ENCODE results near the gene HOXA10.

The HOXA10 gene

DNA sequence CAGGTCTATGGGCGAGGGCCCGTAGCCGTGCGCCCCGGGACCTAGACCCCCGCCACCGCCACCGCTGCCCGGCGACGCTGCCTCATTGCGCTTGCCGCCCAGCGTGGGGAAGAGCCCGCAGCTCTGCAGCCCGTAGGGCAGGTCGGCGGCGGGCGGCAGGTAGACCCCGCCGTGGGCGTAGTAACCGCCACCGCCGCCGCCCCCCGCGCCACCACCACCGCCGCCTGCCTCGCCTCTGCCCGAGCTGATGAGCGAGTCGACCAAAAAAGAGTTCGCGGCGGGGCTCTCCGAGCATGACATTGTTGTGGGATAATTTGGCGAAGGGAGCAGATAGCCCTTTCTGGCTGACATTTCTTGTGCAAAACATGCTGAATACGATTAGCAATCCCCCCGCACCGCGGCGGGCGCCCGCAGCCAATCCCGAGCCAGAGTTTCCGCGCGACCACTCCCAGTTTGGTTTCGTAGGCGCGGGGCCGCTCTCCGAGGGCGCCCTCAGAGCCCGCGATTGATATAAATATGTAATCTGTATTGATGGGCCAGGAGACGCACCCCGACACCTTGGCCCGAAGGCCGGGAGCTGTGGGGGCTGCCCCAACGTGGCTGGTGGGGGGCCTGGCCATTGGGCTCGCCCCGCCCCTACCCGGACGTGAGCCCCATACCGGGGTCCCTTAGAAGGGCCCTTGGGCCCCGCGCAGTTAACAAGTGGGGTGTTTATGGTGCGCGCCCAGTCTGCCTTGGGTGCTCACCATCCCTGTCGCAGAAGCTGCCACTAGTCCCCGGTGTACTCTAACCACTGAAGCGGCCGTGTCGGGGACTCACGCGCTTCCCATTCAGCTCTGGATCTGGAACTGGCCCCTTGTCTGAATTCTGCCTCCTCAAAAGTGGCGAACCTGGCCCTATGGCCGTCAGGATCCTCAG lies at the start of gene HOXA10:
Gene HOXA10, minus strand, starts transcription at position 365 of the 918 bp plus-strand sequence. Its CDS starts 14 bp downstream, at position 351.
- no peak for DNase-seq (ENCODE audit: low read depth in 3 of 3)

GRCh38 chr7:27221201-27221797 lies 47.2 kb upstream of the HOXA10 start:
- no peak for DNase-seq (ENCODE audit: low read depth in 3 of 3)

GRCh38 chr7:27220440-27220955 lies 46.4 kb upstream of the HOXA10 start:
- DNase-seq (ENCODE audit: low read depth in 3 of 3) = no peak

DNA sequence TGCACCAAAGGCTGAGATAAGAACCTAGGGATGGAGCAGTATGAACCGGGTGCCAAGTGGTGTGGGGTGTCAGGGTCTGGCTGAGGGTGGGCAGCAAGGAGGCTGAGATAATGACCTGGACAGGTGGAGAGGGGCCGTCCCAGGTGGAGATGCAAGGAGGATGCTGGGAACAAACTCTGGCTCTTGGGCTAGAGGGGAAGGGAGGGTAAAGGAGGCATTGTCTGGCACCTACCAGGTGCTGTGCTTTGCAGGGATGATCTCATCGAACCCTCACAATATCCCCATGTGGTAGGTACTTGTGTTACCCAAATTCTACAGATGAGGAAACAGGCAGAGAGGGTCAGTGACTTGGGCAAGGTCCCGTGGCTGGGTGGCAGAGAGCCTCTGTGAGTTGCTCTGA lies 45.7 kb upstream of the HOXA10 start:
- no peak for DNase-seq (ENCODE audit: low read depth in 3 of 3)

- DNase-seq (ENCODE audit: low read depth in 3 of 3) = no peak
These were observed 43.8 kb upstream of the HOXA10 start for GRCh38 chr7:27217951-27218350.

DNA sequence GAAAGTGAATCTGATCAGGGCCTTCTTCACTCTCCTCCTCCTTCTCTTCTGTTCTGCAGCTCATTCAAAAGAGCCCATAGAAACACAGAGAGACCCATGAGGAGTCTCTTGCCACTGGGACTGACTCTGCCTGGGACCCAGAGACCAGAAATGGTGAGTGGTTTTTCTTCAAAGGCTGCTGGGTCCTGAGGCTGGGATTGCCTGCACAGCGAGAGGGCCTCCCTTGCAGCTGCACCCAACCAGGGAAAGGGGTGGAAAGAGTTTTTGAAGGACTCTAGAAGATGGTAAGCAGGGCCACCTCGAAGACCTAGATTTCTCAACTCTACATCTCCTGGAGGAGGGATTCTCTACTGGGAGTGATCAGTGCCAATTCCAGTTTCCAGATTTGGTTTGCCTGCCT lies 41.2 kb upstream of the HOXA10 start:
- no peak for DNase-seq (ENCODE audit: low read depth in 3 of 3)

DNA sequence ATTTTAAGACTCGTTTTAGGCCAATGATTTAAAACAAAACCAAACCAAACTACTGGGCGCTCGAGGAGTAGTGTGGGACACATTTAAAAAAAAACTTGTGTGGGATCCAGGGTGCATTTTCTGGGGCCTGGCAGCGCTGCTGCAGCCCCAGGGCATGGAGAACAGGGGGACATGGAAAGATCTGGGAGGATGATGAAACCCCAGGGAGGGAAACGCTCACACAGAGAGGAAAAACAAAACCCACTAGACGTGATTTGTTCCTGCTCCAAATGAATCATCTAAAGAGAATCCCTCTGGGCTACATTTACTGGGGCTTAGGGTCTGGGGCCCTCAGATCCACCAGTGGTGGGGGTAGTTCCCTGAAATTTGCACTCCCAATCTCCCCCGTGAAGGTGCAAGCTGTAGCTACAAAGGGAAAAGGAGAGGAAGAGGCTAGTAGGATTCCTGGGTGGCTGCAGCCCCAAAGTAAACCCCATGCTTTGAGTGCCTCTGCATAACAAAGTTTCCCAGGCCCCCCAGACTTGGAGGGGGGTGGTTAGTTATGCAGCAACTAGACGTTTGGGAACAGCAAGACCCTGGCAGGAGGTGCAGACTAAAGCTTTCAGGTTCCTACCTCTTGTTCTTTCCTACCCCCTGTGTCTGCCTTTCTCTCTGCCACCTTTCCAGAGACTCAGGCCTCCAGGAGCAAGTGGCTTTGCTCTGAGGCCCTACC lies 40.3 kb upstream of the HOXA10 start:
- DNase-seq (ENCODE audit: low read depth in 3 of 3) = no peak

DNA sequence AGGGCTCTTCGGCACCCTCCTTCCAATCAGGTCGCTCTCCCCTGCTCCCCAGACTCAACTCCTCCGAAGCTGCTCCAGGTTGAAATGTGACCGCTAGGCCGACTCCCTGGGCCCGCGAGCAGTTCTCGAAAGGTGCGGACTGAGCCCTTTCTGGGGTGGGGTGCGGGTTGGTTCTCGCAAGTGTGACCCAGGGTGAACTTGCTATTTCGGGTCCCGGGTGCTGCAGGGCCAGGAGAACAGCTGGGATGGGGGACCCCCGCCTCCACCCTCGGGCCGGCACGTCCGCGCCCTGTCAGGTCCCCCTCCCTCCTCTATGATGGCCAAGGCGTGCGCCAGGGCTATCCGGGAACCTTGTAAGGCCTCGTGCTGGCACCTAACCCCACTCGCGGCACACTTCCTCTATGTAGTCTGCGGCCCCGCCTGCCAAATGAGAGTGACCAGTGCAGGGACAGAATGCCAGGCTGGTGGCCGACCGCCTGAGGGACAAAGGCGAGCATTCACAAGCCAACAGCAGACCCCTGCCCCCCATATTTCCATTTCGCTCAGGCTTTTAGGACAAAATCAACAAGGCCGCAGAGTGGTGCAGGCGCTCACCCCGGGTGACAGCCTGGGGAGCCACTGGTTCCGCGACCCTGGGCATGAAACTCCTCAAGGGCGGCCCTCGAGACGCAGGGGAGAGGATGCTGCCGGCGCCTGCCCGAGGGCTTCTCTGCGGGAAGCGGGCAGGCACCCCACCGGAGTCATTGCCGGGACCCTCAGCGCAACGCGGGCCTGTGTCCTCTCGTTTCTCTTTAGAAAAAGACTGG lies 39.5 kb upstream of the HOXA10 start:
- no peak for DNase-seq (ENCODE audit: low read depth in 3 of 3)

DNA sequence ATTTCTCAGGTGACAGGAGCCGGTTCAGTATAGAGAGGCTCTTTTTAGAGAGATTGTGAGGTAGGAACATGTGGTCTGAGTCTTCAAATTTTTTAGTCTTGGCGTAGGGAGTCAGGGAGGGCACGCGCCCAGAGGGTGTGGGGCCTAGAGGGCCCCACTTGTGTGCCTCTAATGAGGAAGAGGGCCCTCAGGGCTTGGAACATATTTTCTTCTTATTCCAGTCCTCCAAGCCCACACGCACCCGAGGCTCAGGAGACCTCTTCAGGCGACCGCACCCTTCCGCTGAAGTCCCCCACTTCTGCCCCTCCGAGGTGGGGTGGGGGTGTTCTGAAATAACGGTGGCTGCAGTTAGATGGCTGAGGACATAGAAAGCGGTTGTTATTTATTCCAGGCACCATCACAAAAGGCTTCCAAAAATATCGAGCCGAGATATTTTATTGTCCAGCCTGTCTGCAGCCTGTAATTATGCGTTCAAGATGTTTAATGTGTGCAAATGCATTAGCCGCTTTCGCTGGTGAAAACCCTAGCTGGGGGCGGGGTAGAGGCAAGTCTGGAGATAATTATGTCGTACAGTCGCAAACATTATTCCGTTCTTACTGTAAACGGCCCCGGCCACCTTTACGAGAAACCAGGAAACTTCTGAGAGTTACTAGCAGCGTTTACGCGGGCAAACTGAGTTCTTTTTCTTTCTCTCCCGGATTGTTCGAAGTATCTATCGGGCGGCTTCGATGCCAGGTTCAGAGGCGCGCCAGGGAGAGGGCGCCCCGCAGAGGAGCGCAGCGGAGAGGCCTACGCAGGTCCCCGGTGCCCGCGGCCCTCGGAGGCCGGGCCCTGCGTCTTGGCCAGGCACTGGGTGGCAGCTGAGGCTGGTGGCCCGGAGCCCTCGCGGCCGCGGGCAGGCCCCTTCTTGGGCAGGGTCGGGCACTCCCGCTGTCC lies 38.6 kb upstream of the HOXA10 start:
- no peak for DNase-seq (ENCODE audit: low read depth in 3 of 3)

- DNase-seq (ENCODE audit: low read depth in 3 of 3) = no peak
These were observed 37.7 kb upstream of the HOXA10 start for GRCh38 chr7:27211764-27212204.

DNA sequence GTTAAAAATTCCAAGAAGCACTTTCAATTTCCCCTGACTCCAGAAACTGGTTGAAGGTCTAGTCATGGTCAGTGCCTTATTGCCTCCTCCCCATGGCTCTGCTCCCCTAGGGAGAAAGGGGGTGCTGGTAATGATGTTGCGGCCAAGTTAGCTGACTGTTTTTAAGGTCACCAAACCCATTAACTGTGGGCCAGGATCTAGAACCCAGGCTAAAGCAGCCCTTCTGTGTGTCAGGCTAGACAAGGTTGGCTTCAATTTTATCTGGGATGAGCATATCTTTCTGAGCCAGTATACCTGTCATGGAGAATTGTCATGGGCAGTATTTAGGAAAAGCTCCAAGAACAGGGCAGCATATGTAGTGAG lies 36.9 kb upstream of the HOXA10 start:
- no peak for DNase-seq (ENCODE audit: low read depth in 3 of 3)

DNA sequence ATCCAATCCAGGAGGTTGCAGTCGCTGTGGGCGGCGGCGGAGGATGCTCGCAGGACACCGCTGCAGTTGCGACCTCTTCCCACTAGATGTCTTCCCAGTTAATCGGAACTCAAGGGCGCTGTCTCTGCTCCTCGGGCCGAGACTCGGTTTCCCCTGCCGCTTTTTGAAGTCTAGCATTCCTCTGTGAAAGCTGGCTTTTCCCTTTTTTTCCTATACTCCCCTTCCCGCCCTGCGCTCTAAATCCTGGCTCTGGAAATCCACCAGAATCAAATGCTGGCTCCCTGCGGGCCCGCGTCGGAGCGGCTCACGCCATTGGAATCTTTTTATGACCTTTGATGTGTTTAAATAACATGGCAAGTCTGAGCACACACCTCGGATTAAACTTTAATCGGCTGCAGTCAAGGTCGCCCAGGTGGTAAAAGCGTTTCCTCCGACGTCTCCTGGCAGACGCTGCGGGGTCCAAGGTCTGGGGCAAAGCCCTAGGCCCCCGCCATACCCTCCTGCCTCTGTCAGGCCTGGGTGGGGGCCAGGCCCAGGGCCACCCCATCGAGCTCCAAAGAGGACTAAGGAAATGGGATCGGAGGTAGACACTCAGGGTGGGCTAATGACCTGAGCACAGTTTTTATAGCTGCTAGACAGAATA lies 36.4 kb upstream of the HOXA10 start:
- DNase-seq (ENCODE audit: low read depth in 3 of 3) = no peak

- DNase-seq (ENCODE audit: low read depth in 3 of 3) = no peak
These were observed 35.9 kb upstream of the HOXA10 start for GRCh38 chr7:27209933-27210440.

- no peak for DNase-seq (ENCODE audit: low read depth in 3 of 3)
These were observed 34.9 kb upstream of the HOXA10 start for GRCh38 chr7:27208998-27209397.

- DNase-seq (ENCODE audit: low read depth in 3 of 3) = no peak
These were observed 33.3 kb upstream of the HOXA10 start for GRCh38 chr7:27207348-27207985.

GRCh38 chr7:27205325-27206280 lies 31.5 kb upstream of the HOXA10 start:
- no peak for DNase-seq (ENCODE audit: low read depth in 3 of 3)

GRCh38 chr7:27204851-27205322 lies 30.8 kb upstream of the HOXA10 start:
- no peak for DNase-seq (ENCODE audit: low read depth in 3 of 3)

Data from stimulated activated CD4-positive, alpha-beta T cell treated with anti-CD3 and anti-CD28 coated beads, TNF-alpha, amount 100 ng/mL, for 4 hours (primary cell).